ENCODE data around the gene KCNMB2.

- TF ChIP-seq CBX2 (IDR thresholded peaks at IDR 0.05; ENCODE audit: borderline replicate concordance, low read depth) (no peak), ESRRA (IDR thresholded peaks at IDR 0.05; ENCODE audit: borderline replicate concordance, low read length) (no peak), SMC3 (IDR thresholded peaks at IDR 0.05) (no peak)
Measured at GRCh38 chr3:178603735-178604134, 67.5 kb downstream of the KCNMB2 start.

Data from A549 (cell line).